Measurements from ENCODE around the gene MAPK12. TPM values are rescaled to one million over a fixed set of nuclear protein-coding genes. Genes with fewer than 3 reads are reported as not detected.

The MAPK12 gene
- 73.3 and 79.7 TPM in 2 replicates for total RNA-seq

GRCh38 chr22:50261615-50262459 is at the start of gene MAPK12:
MAPK12 (minus strand) TSS chr22:50261683; CDS start chr22:50261509, 174 bp downstream.

DNA sequence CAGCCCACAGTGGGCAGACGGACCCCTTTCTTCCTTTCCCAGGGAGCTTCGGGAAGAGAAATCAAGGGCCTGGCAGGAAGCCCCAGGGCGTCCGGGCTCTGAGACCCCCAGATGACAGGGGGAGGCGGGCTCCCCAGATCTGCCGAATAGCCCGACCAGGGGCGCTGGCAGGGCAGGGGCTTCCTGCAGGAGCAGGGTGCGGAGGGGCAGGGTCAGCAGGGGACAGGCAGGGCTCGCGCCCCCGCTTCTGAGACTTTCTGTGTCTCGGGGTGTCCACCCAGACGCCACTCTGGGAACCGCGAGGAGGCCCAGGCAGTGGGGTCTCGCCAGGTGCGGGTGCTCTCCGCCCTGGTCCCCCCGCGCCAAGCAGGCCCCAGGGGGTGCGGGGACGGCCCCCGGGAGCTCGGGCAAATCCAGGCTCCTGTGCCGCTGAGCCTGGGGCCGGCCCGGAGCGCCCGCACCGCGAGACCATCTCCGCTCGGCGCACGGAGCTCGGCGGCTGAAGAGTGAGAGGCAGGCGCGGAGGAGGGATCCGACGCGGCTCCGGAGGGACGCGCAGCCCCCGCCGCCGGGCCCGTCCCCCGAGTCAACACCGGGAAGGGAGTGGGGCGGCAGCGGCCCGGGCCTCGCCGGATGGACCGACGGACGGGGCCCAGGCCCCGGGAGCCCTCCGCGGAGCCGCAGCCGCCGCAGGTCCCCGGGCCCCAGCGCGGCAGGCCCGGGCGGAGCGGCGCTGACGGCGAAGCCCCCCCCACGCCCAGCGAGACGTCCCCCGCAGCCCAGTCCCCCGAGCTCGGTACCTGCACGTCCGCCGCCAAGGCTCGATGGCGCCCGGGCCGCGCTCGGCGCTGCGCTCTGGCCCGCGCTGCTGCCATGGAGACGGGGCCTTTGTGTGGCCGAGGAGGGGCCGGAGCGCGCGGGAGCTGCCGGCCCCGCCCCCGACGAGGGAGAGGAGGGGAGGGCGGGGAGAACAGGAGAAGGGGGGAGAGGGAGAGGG is 45.6 kb upstream of the MAPK12 start, which contains the start of gene PLXNB2:
Gene PLXNB2 (minus strand): TSS at position 894 of the 997 bp plus-strand sequence. CDS start 17,062 bp downstream, outside the sequence.

GRCh38 chr22:50269970-50270665 is 8.6 kb upstream of the MAPK12 start, which contains the start of gene MAPK11:
MAPK11 (minus strand) TSS chr22:50270380; CDS start chr22:50270292, 88 bp downstream.

GRCh38 chr22:50250555-50251476 is 10.7 kb downstream of the MAPK12 start, which contains the start of gene HDAC10:
HDAC10 (minus strand) TSS chr22:50251265; CDS start chr22:50251032, 233 bp downstream.

GRCh38 chr22:50244420-50245213 is 16.9 kb downstream of the MAPK12 start, which contains the start of gene TUBGCP6:
TUBGCP6 (minus strand) TSS chr22:50245023; CDS start chr22:50244459, 564 bp downstream.

Other genes starting within 250 kb of the MAPK12 start
- under 0.01 and 0.33 TPM in 2 replicates for gene IL17REL, start 248.9 kb downstream of the MAPK12 start, total RNA-seq
- gene TTLL8, start 203.4 kb downstream of the MAPK12 start, total RNA-seq, result not detected in 2 replicates
- gene MLC1, start 176.3 kb downstream of the MAPK12 start, total RNA-seq, result not detected in 2 replicates
- gene MOV10L1, start 171.7 kb downstream of the MAPK12 start, total RNA-seq, result 28.6 and 46.7 TPM in 2 replicates
- gene PANX2, start 91.0 kb downstream of the MAPK12 start, total RNA-seq, result 0.67 and 1.6 TPM in 2 replicates
- gene TRABD, start 75.8 kb downstream of the MAPK12 start, total RNA-seq, result 29.2 and 35.3 TPM in 2 replicates
- gene SELENOO, start 60.7 kb downstream of the MAPK12 start, total RNA-seq, result 15.9 and 24.8 TPM in 2 replicates
- 29.1 and 31.0 TPM in 2 replicates for gene TUBGCP6, start 16.7 kb downstream of the MAPK12 start, total RNA-seq
- gene HDAC10, start 10.4 kb downstream of the MAPK12 start, total RNA-seq, result 24.7 and 24.8 TPM in 2 replicates
- gene MAPK11, start 8.7 kb upstream of the MAPK12 start, total RNA-seq, result 25.5 and 38.5 TPM in 2 replicates
- gene PLXNB2, start 46.0 kb upstream of the MAPK12 start, total RNA-seq, result 92.4 and 113 TPM in 2 replicates
- gene DENND6B, start 65.3 kb upstream of the MAPK12 start, total RNA-seq, result 2.1 and 4.2 TPM in 2 replicates
- 59.3 and 77.4 TPM in 2 replicates for gene PPP6R2, start 81.6 kb upstream of the MAPK12 start, total RNA-seq
- gene SBF1, start 213.4 kb upstream of the MAPK12 start, total RNA-seq, result 50.7 and 68.9 TPM in 2 replicates
- gene ADM2, start 219.9 kb upstream of the MAPK12 start, total RNA-seq, result 0.48 and 0.65 TPM in 2 replicates
- not detected in 2 replicates for gene MIOX, start 225.2 kb upstream of the MAPK12 start, total RNA-seq
- gene LMF2, start 246.0 kb upstream of the MAPK12 start, total RNA-seq, result 43.1 and 52.6 TPM in 2 replicates
- 27.8 and 31.7 TPM in 2 replicates for gene NCAPH2, start 246.5 kb upstream of the MAPK12 start, total RNA-seq

Measured in vein endothelial cell (primary cell).